ENCODE results near the gene CCND1.

DNA sequence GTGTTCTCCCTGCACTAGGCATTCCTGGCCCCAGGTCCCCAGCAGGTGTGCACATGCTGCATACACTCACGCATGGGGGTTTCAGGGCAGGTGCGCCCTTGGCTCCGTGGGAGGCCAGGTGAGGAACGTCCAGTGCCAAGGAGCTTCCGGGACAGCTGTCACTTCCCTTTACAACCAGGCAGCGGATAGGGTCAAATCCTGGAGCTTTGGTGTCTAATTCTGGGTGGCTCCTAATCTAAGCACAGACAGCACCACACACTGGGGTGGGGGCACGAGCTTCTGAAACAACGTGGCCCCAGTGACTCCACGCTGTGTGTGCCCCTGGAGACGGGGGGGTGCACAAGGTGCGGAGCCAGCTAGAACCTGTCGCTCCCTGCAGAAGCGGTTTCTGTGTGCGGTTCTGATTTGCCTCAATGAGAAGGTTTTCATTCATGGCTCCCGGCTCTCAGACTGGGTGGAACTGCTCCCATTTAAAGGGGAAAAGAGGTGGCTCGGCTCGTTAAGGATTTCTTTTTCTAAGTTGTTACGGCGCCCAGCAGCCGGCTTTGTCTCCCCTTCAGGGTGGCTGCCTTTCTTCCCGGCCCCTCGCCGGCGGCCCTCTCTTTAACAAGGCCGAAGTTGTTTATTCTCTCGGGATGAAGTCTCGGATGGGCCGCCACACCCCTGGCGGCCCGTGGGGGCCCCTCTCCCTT is 5.0 kb downstream of the CCND1 start:
- TF ChIP-seq, protein P1, sequence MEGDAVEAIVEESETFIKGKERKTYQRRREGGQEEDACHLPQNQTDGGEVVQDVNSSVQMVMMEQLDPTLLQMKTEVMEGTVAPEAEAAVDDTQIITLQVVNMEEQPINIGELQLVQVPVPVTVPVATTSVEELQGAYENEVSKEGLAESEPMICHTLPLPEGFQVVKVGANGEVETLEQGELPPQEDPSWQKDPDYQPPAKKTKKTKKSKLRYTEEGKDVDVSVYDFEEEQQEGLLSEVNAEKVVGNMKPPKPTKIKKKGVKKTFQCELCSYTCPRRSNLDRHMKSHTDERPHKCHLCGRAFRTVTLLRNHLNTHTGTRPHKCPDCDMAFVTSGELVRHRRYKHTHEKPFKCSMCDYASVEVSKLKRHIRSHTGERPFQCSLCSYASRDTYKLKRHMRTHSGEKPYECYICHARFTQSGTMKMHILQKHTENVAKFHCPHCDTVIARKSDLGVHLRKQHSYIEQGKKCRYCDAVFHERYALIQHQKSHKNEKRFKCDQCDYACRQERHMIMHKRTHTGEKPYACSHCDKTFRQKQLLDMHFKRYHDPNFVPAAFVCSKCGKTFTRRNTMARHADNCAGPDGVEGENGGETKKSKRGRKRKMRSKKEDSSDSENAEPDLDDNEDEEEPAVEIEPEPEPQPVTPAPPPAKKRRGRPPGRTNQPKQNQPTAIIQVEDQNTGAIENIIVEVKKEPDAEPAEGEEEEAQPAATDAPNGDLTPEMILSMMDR (conservative IDR thresholded peaks at IDR 0.05): no peak
- no peak for TF ChIP-seq EZH2 (IDR thresholded peaks at IDR 0.05; ENCODE audit: low read depth)

Data from PC-9 (cell line).